DND-41 (cell line): ENCODE data around the gene NAA50.

Experiments
- ATAC-seq: fragments of 200-7000 bp; cut with Tn5 transposase; 3 replicates; pipeline ENCODE4 v1.9.1; 2021; ENCODE audit warnings: low read depth; ENCODE audit not compliant: insufficient read depth
- DNase-seq: peaks from one replicate; pipeline ENCODE4 v3.0.0-alpha.2; 2020
- H2AFZ ChIP-seq: 2 replicates; pipeline ENCODE4 v1.6.0; 2012; ENCODE audit warnings: low read depth, low read length
- H3K27ac ChIP-seq: 2 replicates; pipeline ENCODE4 v1.5.1; 2012; ENCODE audit warnings: low read length, inconsistent platforms
- H3K27me3 ChIP-seq: fragments of 200-600 bp; sonication (generic); 2 replicates; pipeline ENCODE4 v1.6.0; 2012; ENCODE audit warnings: low read length, mild to moderate bottlenecking, inconsistent platforms; ENCODE audit not compliant: insufficient read depth, poor library complexity
- H3K36me3 ChIP-seq: 2 replicates; pipeline ENCODE4 v1.5.1; 2012; ENCODE audit warnings: low read length, inconsistent platforms; ENCODE audit not compliant: insufficient read depth
- H3K4me1 ChIP-seq: 2 replicates; pipeline ENCODE4 v1.5.1; 2012; ENCODE audit warnings: mild to moderate bottlenecking, low read length; ENCODE audit not compliant: insufficient read depth
- H3K4me2 ChIP-seq: 2 replicates; pipeline ENCODE4 v1.6.0; 2012; ENCODE audit warnings: mild to moderate bottlenecking, moderate library complexity, low read length, inconsistent platforms; ENCODE audit not compliant: insufficient read depth
- H3K4me3 ChIP-seq, 2 experiments: fragments of 200-600 bp in 1 of 2; shearing (Covaris generic) in 1 of 2; 2 replicates each; pipeline ENCODE4 v1.5.1; 2012 to 2016; ENCODE audit warnings: inconsistent platforms in 2 of 2, low read length in 2 of 2, mild to moderate bottlenecking in 2 of 2, low read depth in 1 of 2, moderate library complexity in 1 of 2
- H3K79me2 ChIP-seq: 2 replicates; pipeline ENCODE4 v1.6.0; 2012; ENCODE audit warnings: low read length, inconsistent platforms; ENCODE audit not compliant: insufficient read depth
- H3K9ac ChIP-seq: 2 replicates; pipeline ENCODE4 v1.6.0; 2012; ENCODE audit warnings: low read depth, mild to moderate bottlenecking, inconsistent platforms, low read length, moderate library complexity
- H3K9me3 ChIP-seq: 2 replicates; pipeline ENCODE4 v1.5.1; 2012; ENCODE audit warnings: low read length, moderate library complexity, mild to moderate bottlenecking, inconsistent platforms; ENCODE audit not compliant: insufficient read depth, severe bottlenecking
- H4K20me1 ChIP-seq: 2 replicates; pipeline ENCODE4 v1.6.0; 2012; ENCODE audit warnings: low read length; ENCODE audit not compliant: insufficient read depth
- CTCF ChIP-seq: IDR thresholded peaks from 2 replicates; pipeline ENCODE4 v1.5.1; 2012; ENCODE audit warnings: borderline replicate concordance, low read length, moderate library complexity, mild to moderate bottlenecking; ENCODE audit not compliant: poor library complexity, severe bottlenecking; ENCODE audit errors: extremely low read depth
- EZH2 ChIP-seq: IDR thresholded peaks from 3 replicates; pipeline ENCODE4 v1.6.1; 2012; ENCODE audit warnings: borderline replicate concordance, low read depth, mild to moderate bottlenecking, moderate library complexity, low read length, inconsistent platforms; ENCODE audit not compliant: severe bottlenecking

NAA50 gene

GRCh38 chr3:113743006-113743630, 2.9 kb downstream of the NAA50 start:
- Histone ChIP-seq H2AFZ (no peak overlapping the region), H3K4me2 (peak overlapping the region; percentile 92; the same call in 1 of the 2 replicates), H3K4me3 (peak overlapping the region in 1 of 2 experiments; percentile 99; a peak in 1 of 4 replicates), H3K4me1 (peaks cover 38% of the 10 kb centered on the region), H3K27ac (no peak overlapping the region), H3K9me3 (no peaks in the 10 kb centered on the region), H3K79me2 (peaks cover 95% of the 10 kb centered on the region), H4K20me1 (peaks cover 57% of the 10 kb centered on the region; the same call in 1 of the 2 replicates), H3K27me3 (no peaks in the 10 kb centered on the region), H3K36me3 (peaks cover 18% of the 10 kb centered on the region), H3K9ac (peak overlapping the region; percentile 95)
- DNase-seq (no peak), ATAC-seq (no peak)
- no peak for TF ChIP-seq CTCF
- no peak for TF ChIP-seq EZH2

- Histone ChIP-seq H3K4me3 (no peak overlapping the region), H3K9me3 (no peaks in the 10 kb centered on the region), H2AFZ (no peak overlapping the region), H3K4me1 (peaks cover 39% of the 10 kb centered on the region), H3K27me3 (no peaks in the 10 kb centered on the region), H4K20me1 (peaks cover 72% of the 10 kb centered on the region; the same call in 1 of the 2 replicates), H3K27ac (no peak overlapping the region), H3K4me2 (peak overlapping the region; percentile 9; the same call in 1 of the 2 replicates), H3K9ac (no peak overlapping the region), H3K36me3 (peaks cover 18% of the 10 kb centered on the region), H3K79me2 (peaks cover 97% of the 10 kb centered on the region)
- DNase-seq (no peak), ATAC-seq (no peak)
- TF ChIP-seq CTCF (no peak), EZH2 (no peak)
Observed at GRCh38 chr3:113741620-113742019, 4.4 kb downstream of the NAA50 start.

- H2AFZ ChIP-seq = no peak overlapping the region
- H3K36me3 ChIP-seq = peaks cover 18% of the 10 kb centered on the region
- H3K4me1 ChIP-seq = peaks cover 40% of the 10 kb centered on the region
- no peaks in the 10 kb centered on the region for H3K9me3 ChIP-seq
- DNase-seq = no peak
- H3K4me3 ChIP-seq = no peak overlapping the region
- ATAC-seq = no peak
- no peak overlapping the region for H3K9ac ChIP-seq
- peaks cover 100% of the 10 kb centered on the region for H3K79me2 ChIP-seq
- peak overlapping the region; percentile 9; the same call in 1 of the 2 replicates for H3K4me2 ChIP-seq
- no peak overlapping the region for H3K27ac ChIP-seq
- H3K27me3 ChIP-seq = no peaks in the 10 kb centered on the region
- TF ChIP-seq CTCF = no peak
- no peak for TF ChIP-seq EZH2
- H4K20me1 ChIP-seq = peaks cover 77% of the 10 kb centered on the region
Observed at GRCh38 chr3:113741086-113741485, 5.0 kb downstream of the NAA50 start.
